Stomach smooth muscle (tissue), 2 donors: ENCODE measurements around the gene GFER.

Source experiments
- H3K27ac ChIP-seq: one replicate; pipeline ENCODE4 v1.7.0; 2013; ENCODE audit warnings: mild to moderate bottlenecking, low read length, inconsistent platforms
- H3K27me3 ChIP-seq, 2 donors: one replicate each; pipeline ENCODE4 v1.7.0; 2013; ENCODE audit warnings: low read length in 2 of 2; ENCODE audit not compliant: insufficient read depth in 2 of 2, control insufficient read depth in 1 of 2
- H3K36me3 ChIP-seq, 2 donors: one replicate each; pipeline ENCODE4 v1.7.0; 2013; ENCODE audit warnings: low read length in 2 of 2; ENCODE audit not compliant: control insufficient read depth in 2 of 2, insufficient read depth in 2 of 2
- H3K4me1 ChIP-seq: one replicate; pipeline ENCODE4 v1.7.0; 2013; ENCODE audit warnings: low read length; ENCODE audit not compliant: control insufficient read depth, insufficient read depth
- H3K4me3 ChIP-seq, 2 donors: one replicate each; pipeline ENCODE4 v1.7.0; 2013; ENCODE audit warnings: low read length in 2 of 2
- H3K9ac ChIP-seq, 2 donors: one replicate each; pipeline ENCODE4 v1.7.0; 2013; ENCODE audit warnings: low read length in 2 of 2, mild to moderate bottlenecking in 1 of 2
- H3K9me3 ChIP-seq, 2 donors: one replicate each; pipeline ENCODE4 v1.7.0; 2013; ENCODE audit warnings: low read length in 2 of 2; ENCODE audit not compliant: control insufficient read depth in 2 of 2
- donor health status: healthy.
- donor health status: Pancreatic carcinoma.

GFER gene

GRCh38 chr16:1992704-1993317 is 8.8 kb downstream of the GFER start:
- H3K4me3 ChIP-seq = no peak overlapping the region

GRCh38 chr16:1993731-1994131 is 9.7 kb downstream of the GFER start:
- no peak overlapping the region for H3K27ac ChIP-seq
- peaks cover 23 to 26% of the 10 kb centered on the region in 2 donors for H3K27me3 ChIP-seq
- H3K9me3 ChIP-seq = no peaks in the 10 kb centered on the region
- peaks cover 22% of the 10 kb centered on the region for H3K4me1 ChIP-seq
- H3K9ac ChIP-seq = no peak overlapping the region
- H3K36me3 ChIP-seq = peaks cover 0 to 6% of the 10 kb centered on the region in 2 donors
- H3K4me3 ChIP-seq = no peak overlapping the region

More at GRCh38 chr16:1992704-1993317, 8.8 kb downstream of the GFER start:
- H3K4me1 ChIP-seq = peaks cover 22% of the 10 kb centered on the region
- H3K36me3 ChIP-seq = peaks cover 0 to 3% of the 10 kb centered on the region in 2 donors
- H3K27ac ChIP-seq = no peak overlapping the region
- H3K9me3 ChIP-seq = no peaks in the 10 kb centered on the region
- peaks cover 27 to 29% of the 10 kb centered on the region in 2 donors for H3K27me3 ChIP-seq
- H3K9ac ChIP-seq = no peak overlapping the region

- H3K9ac ChIP-seq = no peak overlapping the region
- H3K36me3 ChIP-seq = peaks cover 23 to 27% of the 10 kb centered on the region in 2 donors
- H3K27me3 ChIP-seq = no peaks in the 10 kb centered on the region
- H3K27ac ChIP-seq = no peak overlapping the region
- H3K4me3 ChIP-seq = no peak overlapping the region
- H3K9me3 ChIP-seq = no peaks in the 10 kb centered on the region
- H3K4me1 ChIP-seq = no peaks in the 10 kb centered on the region
Observed at GRCh38 chr16:1997494-1998359, 13.7 kb downstream of the GFER start.

- Histone ChIP-seq H3K9ac (no peak overlapping the region), H3K9me3 (no peaks in the 10 kb centered on the region), H3K36me3 (peaks cover 23 to 27% of the 10 kb centered on the region in 2 donors)
Observed at GRCh38 chr16:1998360-1998835, 14.4 kb downstream of the GFER start.

GRCh38 chr16:1998852-1999801 is 15.1 kb downstream of the GFER start:
- Histone ChIP-seq H3K9ac (no peak overlapping the region), H3K36me3 (peaks cover 23 to 27% of the 10 kb centered on the region in 2 donors), H3K4me1 (peaks cover 9% of the 10 kb centered on the region), H3K9me3 (no peaks in the 10 kb centered on the region), H3K27me3 (no peaks in the 10 kb centered on the region), H3K27ac (no peak overlapping the region), H3K4me3 (no peak overlapping the region)

More at GRCh38 chr16:1998360-1998835, 14.4 kb downstream of the GFER start:
- Histone ChIP-seq H3K27ac (no peak overlapping the region), H3K4me1 (peaks cover 2% of the 10 kb centered on the region), H3K27me3 (no peaks in the 10 kb centered on the region), H3K4me3 (no peak overlapping the region)

DNA sequence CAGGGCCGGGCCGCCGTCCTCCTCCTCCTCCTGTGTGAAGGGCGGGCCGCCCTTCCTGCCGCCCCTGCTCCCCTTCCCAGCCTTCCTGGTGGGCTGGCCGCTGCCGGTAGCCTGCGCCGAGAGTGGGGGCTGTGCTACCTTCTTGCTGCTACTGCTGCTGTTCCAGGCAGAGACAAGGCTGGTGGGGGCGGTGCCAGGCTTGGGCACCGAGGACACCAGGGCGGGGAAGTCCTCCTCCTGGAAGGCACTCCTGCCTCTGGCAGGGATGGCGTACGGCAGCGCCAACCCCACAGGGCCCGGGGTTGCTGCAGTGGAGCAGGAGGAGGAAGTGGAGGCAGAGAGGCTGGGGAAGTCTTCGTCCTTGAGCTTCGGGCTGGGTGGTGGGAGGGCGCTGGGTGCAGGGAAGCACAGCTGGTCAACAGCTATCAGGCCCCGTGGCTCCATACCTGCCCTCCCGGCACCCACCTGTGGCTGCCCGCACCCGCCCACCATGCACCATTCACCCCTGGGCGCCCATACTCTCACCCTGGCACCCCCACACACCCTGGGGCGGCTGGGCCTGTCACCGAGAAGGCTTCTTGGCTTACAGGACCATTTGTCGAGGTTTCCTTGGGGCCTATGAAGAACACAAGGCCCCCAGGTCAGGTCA is 16.0 kb downstream of the GFER start:
- Histone ChIP-seq H3K27ac (no peak overlapping the region), H3K36me3 (peaks cover 23 to 27% of the 10 kb centered on the region in 2 donors)

GRCh38 chr16:2001035-2001434 is 17.0 kb downstream of the GFER start:
- Histone ChIP-seq H3K4me1 (peaks cover 27% of the 10 kb centered on the region), H3K9me3 (no peaks in the 10 kb centered on the region), H3K36me3 (peaks cover 23 to 27% of the 10 kb centered on the region in 2 donors)

More for the DNA sequence above, 16.0 kb downstream of the GFER start:
- no peaks in the 10 kb centered on the region for H3K27me3 ChIP-seq
- no peaks in the 10 kb centered on the region for H3K9me3 ChIP-seq
- no peak overlapping the region for H3K4me3 ChIP-seq
- peaks cover 18% of the 10 kb centered on the region for H3K4me1 ChIP-seq
- H3K9ac ChIP-seq = no peak overlapping the region

DNA sequence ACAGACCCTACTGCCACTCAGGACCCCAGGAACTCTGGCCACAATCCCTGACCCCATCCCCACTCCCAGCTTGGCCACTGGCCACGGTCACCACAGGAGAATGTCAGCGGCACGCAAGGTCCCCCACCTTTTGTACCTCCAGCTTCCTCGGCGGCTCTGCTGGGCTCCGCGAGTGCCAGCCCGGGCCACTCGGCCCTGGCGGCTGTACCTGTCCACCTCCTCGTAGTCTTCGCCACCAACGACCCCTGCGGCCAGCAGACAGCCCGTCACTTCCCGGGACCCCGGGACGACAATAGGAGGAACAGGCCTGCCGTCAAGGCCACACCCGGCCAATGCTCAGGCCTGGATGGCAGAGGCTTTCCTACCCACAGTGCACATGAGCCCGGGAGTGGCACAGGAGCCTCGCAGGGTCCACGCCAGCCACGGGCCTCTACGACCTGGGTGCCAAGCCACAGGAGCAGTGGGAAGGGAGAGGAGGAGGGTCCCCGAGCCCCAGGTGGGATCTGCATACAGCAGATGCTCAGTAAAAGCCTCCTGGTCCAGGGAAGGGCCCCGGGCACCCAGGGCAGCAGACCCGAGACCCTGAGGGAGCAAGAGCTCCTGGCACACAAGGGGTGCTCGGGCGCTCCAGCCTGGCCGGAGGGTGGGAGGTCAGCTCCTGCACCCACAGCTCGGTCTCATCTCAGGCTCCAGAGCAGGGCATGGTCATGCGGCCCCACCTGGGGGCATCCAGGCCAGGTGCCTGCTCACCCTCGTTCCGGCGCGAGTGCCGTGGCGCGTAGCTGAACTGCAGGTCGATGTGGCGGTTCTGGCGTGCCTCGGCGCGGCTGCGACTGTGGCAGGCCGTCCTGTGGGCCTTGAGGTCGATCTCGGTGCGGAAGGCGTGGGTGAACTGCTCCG is 17.7 kb downstream of the GFER start:
- Histone ChIP-seq H3K9me3 (no peaks in the 10 kb centered on the region), H3K27me3 (no peaks in the 10 kb centered on the region), H3K4me1 (peaks cover 30% of the 10 kb centered on the region), H3K27ac (no peak overlapping the region), H3K9ac (no peak overlapping the region), H3K36me3 (peaks cover 23 to 27% of the 10 kb centered on the region in 2 donors), H3K4me3 (no peak overlapping the region)

More at GRCh38 chr16:2001035-2001434, 17.0 kb downstream of the GFER start:
- Histone ChIP-seq H3K9ac (no peak overlapping the region), H3K27ac (no peak overlapping the region), H3K4me3 (no peak overlapping the region), H3K27me3 (no peaks in the 10 kb centered on the region)

GRCh38 chr16:2002406-2003230 is 18.6 kb downstream of the GFER start:
- peaks cover 39% of the 10 kb centered on the region for H3K4me1 ChIP-seq
- H3K27ac ChIP-seq = no peak overlapping the region
- peaks cover 21 to 27% of the 10 kb centered on the region in 2 donors for H3K36me3 ChIP-seq
- no peak overlapping the region for H3K9ac ChIP-seq
- no peak overlapping the region for H3K4me3 ChIP-seq
- H3K9me3 ChIP-seq = no peaks in the 10 kb centered on the region
- no peaks in the 10 kb centered on the region for H3K27me3 ChIP-seq
